Measurements from ENCODE around the gene TRIM66. TPM values are rescaled to one million over a fixed set of nuclear protein-coding genes. Genes with fewer than 3 reads are reported as not detected.

Gene TRIM66
- total and polyA plus RNA-seq, 9 of the 15 experiments (the other 6 are each of a cell fraction or from before 2014, with no cell fraction given): 1.1 to 7.3 (median 4.9) TPM

DNA sequence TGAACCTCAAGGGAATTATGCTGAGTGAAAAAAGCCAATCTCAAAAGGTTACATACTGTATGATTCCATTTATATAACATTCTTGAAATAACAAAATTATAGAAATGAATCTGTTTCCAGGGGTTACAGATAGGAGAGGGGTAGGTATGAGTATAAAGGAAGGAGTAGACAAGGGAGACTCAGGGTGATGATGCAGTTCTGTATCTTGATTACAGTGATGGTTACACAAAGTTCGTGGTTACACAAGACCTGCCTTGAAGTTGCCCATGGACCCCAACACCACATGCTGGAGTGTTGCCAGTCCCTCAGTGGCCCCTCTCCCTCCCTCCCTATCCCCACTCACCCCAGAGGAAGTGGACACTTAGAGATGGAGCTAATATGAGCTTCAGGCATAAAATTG is 108.7 kb downstream of the TRIM66 start:
- DNase-seq (ENCODE audit: extremely low read depth in 1 of 4, low spot score in 3 of 4) (no peak), ATAC-seq (no peak), FAIRE-seq (no peak)
- Histone ChIP-seq H3K27ac (ENCODE audit: extremely low read depth, low read depth, low read length) (no peak overlapping the region), H3K4me1 (replicated peaks in 1 of 2; ENCODE audit: control insufficient read depth in 2 of 2, insufficient read depth in 2 of 2, low read length in 2 of 2) (no peaks in the 10 kb centered on the region), H3K9me1 (ENCODE audit: control insufficient read depth, insufficient read depth, low read length) (no peaks in the 10 kb centered on the region), H3K4me2 (ENCODE audit: insufficient read depth, low read length) (no peak overlapping the region), H3K79me2 (ENCODE audit: control insufficient read depth, insufficient read depth, low read length) (no peaks in the 10 kb centered on the region), H2AFZ (ENCODE audit: low read depth, low read length) (no peak overlapping the region), H3K9ac (ENCODE audit: insufficient read depth in 1 of 2, low read depth in 2 of 2, low read length in 2 of 2) (no peak overlapping the region), H3K36me3 (ENCODE audit: control insufficient read depth, insufficient read depth, low read length) (no peaks in the 10 kb centered on the region), H4K20me1 (replicated peaks; ENCODE audit: control insufficient read depth, insufficient read depth, low read length) (0 out of 2 replicates have a peak, but pooled peaks cover 3% of the 10 kb centered on the region), H3K9me3 (replicated peaks; ENCODE audit: control insufficient read depth, insufficient read depth, low read depth, low read length) (no peaks in the 10 kb centered on the region), H3K4me3 (no peak overlapping the region), H3K27me3 (ENCODE audit: control insufficient read depth in 2 of 2, insufficient read depth in 2 of 2, low read length in 2 of 2) (no peaks in the 10 kb centered on the region; a peak in 1 of 5 replicates)
- WGBS (ENCODE audit: insufficient coverage, low coverage, missing lambda C conversion rate): 0% methylated on average over 1 of the region's 1 CpG
- ChIA-PET POLR2A (no interaction called here), CTCF (ENCODE audit: low intra/inter-chr PET ratio) (no interaction called here)
- intact Hi-C loops (cut with micrococcal nuclease) (loop anchor here (10.0 kb wide), 1 partner anchor 381 kb away; no protein-coding TSS in a partner anchor), in situ Hi-C loops (cut with MboI) (no loop called here)
- BruUV-seq (replicated peaks): no TSS peak
- TF ChIP-seq TRIM24 (IDR thresholded peaks at IDR 0.05) (no peak), POLR3G (IDR thresholded peaks at IDR 0.05; ENCODE audit: extremely low read depth, insufficient read length, insufficient replicate concordance) (no peak), U2AF1 (optimal IDR thresholded peaks at IDR 0.05; ENCODE audit: low read depth, low read length) (no peak), NEUROD1 (IDR thresholded peaks at IDR 0.05; ENCODE audit: borderline replicate concordance, low read depth, low read length, partially characterized antibody) (no peak), TBP (optimal IDR thresholded peaks at IDR 0.05; ENCODE audit: low read depth, low read length) (no peak), SMARCA4 (IDR thresholded peaks at IDR 0.05) (no peak), PTRF (tag; IDR thresholded peaks at IDR 0.05) (no peak), RHOXF2B (CRISPR knock-in tag; conservative IDR thresholded peaks at IDR 0.05) (no peak), MCM3 (IDR thresholded peaks at IDR 0.05) (no peak), NR3C1 (CRISPR knock-in tag; IDR thresholded peaks at IDR 0.05) (no peak), SMC3 (conservative IDR thresholded peaks at IDR 0.05; ENCODE audit: insufficient read depth, low read depth, low read length) (no peak), MTF1 (CRISPR knock-in tag; IDR thresholded peaks at IDR 0.05; ENCODE audit: borderline replicate concordance) (no peak)
- TF ChIP-seq, protein P1, sequence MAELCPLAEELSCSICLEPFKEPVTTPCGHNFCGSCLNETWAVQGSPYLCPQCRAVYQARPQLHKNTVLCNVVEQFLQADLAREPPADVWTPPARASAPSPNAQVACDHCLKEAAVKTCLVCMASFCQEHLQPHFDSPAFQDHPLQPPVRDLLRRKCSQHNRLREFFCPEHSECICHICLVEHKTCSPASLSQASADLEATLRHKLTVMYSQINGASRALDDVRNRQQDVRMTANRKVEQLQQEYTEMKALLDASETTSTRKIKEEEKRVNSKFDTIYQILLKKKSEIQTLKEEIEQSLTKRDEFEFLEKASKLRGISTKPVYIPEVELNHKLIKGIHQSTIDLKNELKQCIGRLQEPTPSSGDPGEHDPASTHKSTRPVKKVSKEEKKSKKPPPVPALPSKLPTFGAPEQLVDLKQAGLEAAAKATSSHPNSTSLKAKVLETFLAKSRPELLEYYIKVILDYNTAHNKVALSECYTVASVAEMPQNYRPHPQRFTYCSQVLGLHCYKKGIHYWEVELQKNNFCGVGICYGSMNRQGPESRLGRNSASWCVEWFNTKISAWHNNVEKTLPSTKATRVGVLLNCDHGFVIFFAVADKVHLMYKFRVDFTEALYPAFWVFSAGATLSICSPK (IDR thresholded peaks at IDR 0.05; ENCODE audit: borderline replicate concordance): no peak
- TF ChIP-seq, protein P2, sequence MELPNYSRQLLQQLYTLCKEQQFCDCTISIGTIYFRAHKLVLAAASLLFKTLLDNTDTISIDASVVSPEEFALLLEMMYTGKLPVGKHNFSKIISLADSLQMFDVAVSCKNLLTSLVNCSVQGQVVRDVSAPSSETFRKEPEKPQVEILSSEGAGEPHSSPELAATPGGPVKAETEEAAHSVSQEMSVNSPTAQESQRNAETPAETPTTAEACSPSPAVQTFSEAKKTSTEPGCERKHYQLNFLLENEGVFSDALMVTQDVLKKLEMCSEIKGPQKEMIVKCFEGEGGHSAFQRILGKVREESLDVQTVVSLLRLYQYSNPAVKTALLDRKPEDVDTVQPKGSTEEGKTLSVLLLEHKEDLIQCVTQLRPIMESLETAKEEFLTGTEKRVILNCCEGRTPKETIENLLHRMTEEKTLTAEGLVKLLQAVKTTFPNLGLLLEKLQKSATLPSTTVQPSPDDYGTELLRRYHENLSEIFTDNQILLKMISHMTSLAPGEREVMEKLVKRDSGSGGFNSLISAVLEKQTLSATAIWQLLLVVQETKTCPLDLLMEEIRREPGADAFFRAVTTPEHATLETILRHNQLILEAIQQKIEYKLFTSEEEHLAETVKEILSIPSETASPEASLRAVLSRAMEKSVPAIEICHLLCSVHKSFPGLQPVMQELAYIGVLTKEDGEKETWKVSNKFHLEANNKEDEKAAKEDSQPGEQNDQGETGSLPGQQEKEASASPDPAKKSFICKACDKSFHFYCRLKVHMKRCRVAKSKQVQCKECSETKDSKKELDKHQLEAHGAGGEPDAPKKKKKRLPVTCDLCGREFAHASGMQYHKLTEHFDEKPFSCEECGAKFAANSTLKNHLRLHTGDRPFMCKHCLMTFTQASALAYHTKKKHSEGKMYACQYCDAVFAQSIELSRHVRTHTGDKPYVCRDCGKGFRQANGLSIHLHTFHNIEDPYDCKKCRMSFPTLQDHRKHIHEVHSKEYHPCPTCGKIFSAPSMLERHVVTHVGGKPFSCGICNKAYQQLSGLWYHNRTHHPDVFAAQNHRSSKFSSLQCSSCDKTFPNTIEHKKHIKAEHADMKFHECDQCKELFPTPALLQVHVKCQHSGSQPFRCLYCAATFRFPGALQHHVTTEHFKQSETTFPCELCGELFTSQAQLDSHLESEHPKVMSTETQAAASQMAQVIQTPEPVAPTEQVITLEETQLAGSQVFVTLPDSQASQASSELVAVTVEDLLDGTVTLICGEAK (IDR thresholded peaks at IDR 0.05): no peak
- TF ChIP-seq, protein P2 (CRISPR knock-in tag; IDR thresholded peaks at IDR 0.05): no peak

Measured in K562 (cell line).